ENCODE measurements around the gene KLF2. TPM values are rescaled to one million over a fixed set of nuclear protein-coding genes. Genes with fewer than 3 reads are reported as not detected.
A peak's percentile ranks its signal among the peaks of the same experiment; 100 is the strongest.

The KLF2 gene
- total RNA-seq, 1 experiment from 2014 or later: 0.22 TPM

GRCh38 chr19:16375157-16375935, 50.7 kb downstream of the KLF2 start:
- no peaks in the 10 kb centered on the region for H3K27me3 ChIP-seq (ENCODE audit: low read length)
- peaks cover 12% of the 10 kb centered on the region; the same call in 1 of the 2 replicates for H3K36me3 ChIP-seq (ENCODE audit: insufficient read depth, low read length)
- no peaks in the 10 kb centered on the region for H3K9me3 ChIP-seq (ENCODE audit: low read length)
- no peaks in the 10 kb centered on the region for H3K79me2 ChIP-seq (ENCODE audit: low read length)
- no peak overlapping the region for H3K27ac ChIP-seq (ENCODE audit: low read length)
- H2AFZ ChIP-seq (ENCODE audit: low read length): no peak overlapping the region
- H3K4me1 ChIP-seq (ENCODE audit: low read length): no peaks in the 10 kb centered on the region
- peaks cover 21% of the 10 kb centered on the region; the same call in 1 of the 2 replicates for H4K20me1 ChIP-seq (ENCODE audit: insufficient read depth, low read depth, low read length)
- no peak overlapping the region for H3K4me3 ChIP-seq (ENCODE audit: low read length)
- no peaks in the 10 kb centered on the region for H3K9me2 ChIP-seq (replicated peaks; ENCODE audit: insufficient read depth, low read length)
- no peak overlapping the region for H3K9ac ChIP-seq (ENCODE audit: low read length)
- H3K4me2 ChIP-seq (ENCODE audit: low read depth, low read length, poor library complexity, severe bottlenecking): no peak overlapping the region
- DNase-seq: no peak

GRCh38 chr19:16375936-16376185, 51.2 kb downstream of the KLF2 start:
- peaks cover 21% of the 10 kb centered on the region; the same call in 1 of the 2 replicates for H4K20me1 ChIP-seq (ENCODE audit: insufficient read depth, low read depth, low read length)
- H2AFZ ChIP-seq (ENCODE audit: low read length): no peak overlapping the region
- no peaks in the 10 kb centered on the region for H3K4me1 ChIP-seq (ENCODE audit: low read length)
- H3K4me2 ChIP-seq (ENCODE audit: low read depth, low read length, poor library complexity, severe bottlenecking): no peak overlapping the region
- no peaks in the 10 kb centered on the region for H3K27me3 ChIP-seq (ENCODE audit: low read length)
- no peak for DNase-seq
- H3K9me2 ChIP-seq (replicated peaks; ENCODE audit: insufficient read depth, low read length): no peaks in the 10 kb centered on the region
- no peak overlapping the region for H3K9ac ChIP-seq (ENCODE audit: low read length)
- H3K27ac ChIP-seq (ENCODE audit: low read length): no peak overlapping the region
- no peaks in the 10 kb centered on the region for H3K9me3 ChIP-seq (ENCODE audit: low read length)
- no peak overlapping the region for H3K4me3 ChIP-seq (ENCODE audit: low read length)
- H3K36me3 ChIP-seq (ENCODE audit: insufficient read depth, low read length): peaks cover 12% of the 10 kb centered on the region; the same call in 1 of the 2 replicates
- no peaks in the 10 kb centered on the region for H3K79me2 ChIP-seq (ENCODE audit: low read length)

GRCh38 chr19:16376241-16376640, 51.6 kb downstream of the KLF2 start:
- Histone ChIP-seq H2AFZ (ENCODE audit: low read length) (no peak overlapping the region), H3K79me2 (ENCODE audit: low read length) (no peaks in the 10 kb centered on the region), H3K4me3 (ENCODE audit: low read length) (no peak overlapping the region), H3K4me1 (ENCODE audit: low read length) (no peaks in the 10 kb centered on the region), H3K27me3 (ENCODE audit: low read length) (no peaks in the 10 kb centered on the region), H3K9me2 (replicated peaks; ENCODE audit: insufficient read depth, low read length) (no peaks in the 10 kb centered on the region), H3K36me3 (ENCODE audit: insufficient read depth, low read length) (peaks cover 12% of the 10 kb centered on the region; the same call in 1 of the 2 replicates), H3K4me2 (ENCODE audit: low read depth, low read length, poor library complexity, severe bottlenecking) (no peak overlapping the region), H4K20me1 (ENCODE audit: insufficient read depth, low read depth, low read length) (peaks cover 21% of the 10 kb centered on the region; the same call in 1 of the 2 replicates), H3K9me3 (ENCODE audit: low read length) (no peaks in the 10 kb centered on the region), H3K9ac (ENCODE audit: low read length) (no peak overlapping the region), H3K27ac (ENCODE audit: low read length) (no peak overlapping the region)
- no peak for DNase-seq

GRCh38 chr19:16376649-16377048, 52.0 kb downstream of the KLF2 start:
- Histone ChIP-seq H3K27me3 (ENCODE audit: low read length) (no peaks in the 10 kb centered on the region), H4K20me1 (ENCODE audit: insufficient read depth, low read depth, low read length) (peaks cover 21% of the 10 kb centered on the region; the same call in 1 of the 2 replicates), H2AFZ (ENCODE audit: low read length) (no peak overlapping the region), H3K27ac (ENCODE audit: low read length) (no peak overlapping the region), H3K9me3 (ENCODE audit: low read length) (no peaks in the 10 kb centered on the region), H3K9ac (ENCODE audit: low read length) (no peak overlapping the region), H3K79me2 (ENCODE audit: low read length) (no peaks in the 10 kb centered on the region), H3K4me2 (ENCODE audit: low read depth, low read length, poor library complexity, severe bottlenecking) (no peak overlapping the region), H3K4me3 (ENCODE audit: low read length) (no peak overlapping the region), H3K9me2 (replicated peaks; ENCODE audit: insufficient read depth, low read length) (no peaks in the 10 kb centered on the region), H3K4me1 (ENCODE audit: low read length) (no peaks in the 10 kb centered on the region), H3K36me3 (ENCODE audit: insufficient read depth, low read length) (peaks cover 12% of the 10 kb centered on the region; the same call in 1 of the 2 replicates)
- DNase-seq: peak; percentile 66

- H3K9ac ChIP-seq (ENCODE audit: low read length): no peak overlapping the region
- no peaks in the 10 kb centered on the region for H3K4me1 ChIP-seq (ENCODE audit: low read length)
- H3K27ac ChIP-seq (ENCODE audit: low read length): no peak overlapping the region
- no peaks in the 10 kb centered on the region for H3K79me2 ChIP-seq (ENCODE audit: low read length)
- H3K36me3 ChIP-seq (ENCODE audit: insufficient read depth, low read length): peaks cover 19% of the 10 kb centered on the region; the same call in 1 of the 2 replicates
- H4K20me1 ChIP-seq (ENCODE audit: insufficient read depth, low read depth, low read length): peaks cover 20% of the 10 kb centered on the region; the same call in 1 of the 2 replicates
- no peaks in the 10 kb centered on the region for H3K9me2 ChIP-seq (replicated peaks; ENCODE audit: insufficient read depth, low read length)
- H2AFZ ChIP-seq (ENCODE audit: low read length): no peak overlapping the region
- H3K27me3 ChIP-seq (ENCODE audit: low read length): no peaks in the 10 kb centered on the region
- H3K4me2 ChIP-seq (ENCODE audit: low read depth, low read length, poor library complexity, severe bottlenecking): no peak overlapping the region
- H3K4me3 ChIP-seq (ENCODE audit: low read length): no peak overlapping the region
- no peak for DNase-seq
- no peaks in the 10 kb centered on the region for H3K9me3 ChIP-seq (ENCODE audit: low read length)
These were observed 52.9 kb downstream of the KLF2 start for GRCh38 chr19:16377521-16377920.

Other genes with a start within 250 kb of the KLF2 start
- gene TPM4, start 248.3 kb upstream of the KLF2 start, total RNA-seq (2014; rRNA removed; shearing (Covaris generic); ENCODE audit: low replicate concordance): 76.7 and 76.9 TPM in 2 replicates
- gene RAB8A, start 212.9 kb upstream of the KLF2 start, total RNA-seq (2014; rRNA removed; shearing (Covaris generic); ENCODE audit: low replicate concordance): 30.2 and 48.8 TPM in 2 replicates
- 22.7 and 27.4 TPM in 2 replicates for gene HSH2D, start 181.1 kb upstream of the KLF2 start, total RNA-seq (2014; rRNA removed; shearing (Covaris generic); ENCODE audit: low replicate concordance)
- gene CIB3, start 151.3 kb upstream of the KLF2 start, total RNA-seq (2014; rRNA removed; shearing (Covaris generic); ENCODE audit: low replicate concordance): not detected in 2 replicates
- gene FAM32A, start 139.4 kb upstream of the KLF2 start, total RNA-seq (2014; rRNA removed; shearing (Covaris generic); ENCODE audit: low replicate concordance): 55.7 and 92.2 TPM in 2 replicates
- 43.3 and 68.5 TPM in 2 replicates for gene AP1M1, start 126.9 kb upstream of the KLF2 start, total RNA-seq (2014; rRNA removed; shearing (Covaris generic); ENCODE audit: low replicate concordance)
- 35.9 and 65.5 TPM in 2 replicates for gene EPS15L1, start 147.1 kb downstream of the KLF2 start, total RNA-seq (2014; rRNA removed; shearing (Covaris generic); ENCODE audit: low replicate concordance)
- 0.71 TPM in 1 of 2 replicates, not detected in the other for gene CALR3, start 171.3 kb downstream of the KLF2 start, total RNA-seq (2014; rRNA removed; shearing (Covaris generic); ENCODE audit: low replicate concordance)
- gene C19orf44, start 171.6 kb downstream of the KLF2 start, total RNA-seq (2014; rRNA removed; shearing (Covaris generic); ENCODE audit: low replicate concordance): 4.7 and 15.1 TPM in 2 replicates
- 5.9 and 14.9 TPM in 2 replicates for gene CHERP, start 217.6 kb downstream of the KLF2 start, total RNA-seq (2014; rRNA removed; shearing (Covaris generic); ENCODE audit: low replicate concordance)
- 33.5 and 39.4 TPM in 2 replicates for gene SLC35E1, start 247.6 kb downstream of the KLF2 start, total RNA-seq (2014; rRNA removed; shearing (Covaris generic); ENCODE audit: low replicate concordance)